Fibroblast of skin of back (primary cell): ENCODE results near the gene C10orf62.

Experiments
- DNase-seq: peaks from one replicate; pipeline ENCODE4 v3.0.0-alpha.2; 2013

The C10orf62 gene

GRCh38 chr10:97587183-97587582 is 2.3 kb upstream of the C10orf62 start:
- no peak for DNase-seq

GRCh38 chr10:97590082-97590747 is 694 bp downstream of the C10orf62 start:
- no peak for DNase-seq

GRCh38 chr10:97590748-97591495 is 1.4 kb downstream of the C10orf62 start:
- no peak for DNase-seq

GRCh38 chr10:97593421-97593820 is 3.9 kb downstream of the C10orf62 start:
- peak; percentile 62 for DNase-seq

- DNase-seq, result peak; percentile 94
These were observed 6.9 kb downstream of the C10orf62 start for GRCh38 chr10:97596101-97597082.

GRCh38 chr10:97597778-97598177 is 8.3 kb downstream of the C10orf62 start:
- DNase-seq, result no peak

GRCh38 chr10:97598407-97599271 is 9.1 kb downstream of the C10orf62 start:
- no peak for DNase-seq

- no peak for DNase-seq
These were observed 9.7 kb downstream of the C10orf62 start for GRCh38 chr10:97599272-97599619.

GRCh38 chr10:97600616-97601015 is 11.1 kb downstream of the C10orf62 start:
- no peak for DNase-seq

- no peak for DNase-seq
These were observed 12.0 kb downstream of the C10orf62 start for GRCh38 chr10:97601268-97602215.

- DNase-seq, result no peak
These were observed 17.6 kb downstream of the C10orf62 start for GRCh38 chr10:97607095-97607636.

- DNase-seq, result no peak
These were observed 19.6 kb downstream of the C10orf62 start for GRCh38 chr10:97608991-97609561.

GRCh38 chr10:97611473-97611872 is 22.0 kb downstream of the C10orf62 start:
- no peak for DNase-seq

- peak; percentile 54 for DNase-seq
These were observed 22.9 kb downstream of the C10orf62 start for GRCh38 chr10:97612386-97612785.

- DNase-seq, result no peak
These were observed 28.8 kb downstream of the C10orf62 start for GRCh38 chr10:97618285-97618684.

- DNase-seq, result no peak
These were observed 29.2 kb downstream of the C10orf62 start for GRCh38 chr10:97618733-97619132.

- no peak for DNase-seq
These were observed 33.8 kb downstream of the C10orf62 start for GRCh38 chr10:97623277-97623676.

- DNase-seq, result no peak
These were observed 38.2 kb downstream of the C10orf62 start for GRCh38 chr10:97627731-97628130.

- no peak for DNase-seq
These were observed 38.7 kb downstream of the C10orf62 start for GRCh38 chr10:97628228-97628627.

GRCh38 chr10:97629289-97629688 is 39.8 kb downstream of the C10orf62 start:
- no peak for DNase-seq
